Liver (tissue), 3 donors: Measurements from ENCODE around the gene TIRAP.

ENCODE experiments used
- GABPA ChIP-seq, 2 donors: IDR thresholded peaks in 1 of 2; conservative IDR thresholded peaks in 1 of 2; 2 replicates each; pipeline ENCODE4 v1.6.1; 2016; ENCODE audit warnings: antibody characterized with exemption in 2 of 2, mild to moderate bottlenecking in 1 of 2, moderate library complexity in 1 of 2
- HNF4A ChIP-seq, 2 donors: conservative IDR thresholded peaks; 2 replicates each; pipeline ENCODE4 v1.6.1; 2016; ENCODE audit warnings: antibody characterized with exemption in 2 of 2, mild to moderate bottlenecking in 2 of 2
- JUND ChIP-seq, 2 donors: IDR thresholded peaks; 2 replicates each; pipeline ENCODE4 v1.6.1; 2016; ENCODE audit warnings: antibody characterized with exemption in 2 of 2
- TAF1 ChIP-seq: conservative IDR thresholded peaks from 2 replicates; pipeline ENCODE4 v1.6.1; 2016; ENCODE audit warnings: antibody characterized with exemption, mild to moderate bottlenecking
- TF ChIP-seq, protein P1 (sequence below): fragments of 150-350 bp; IDR thresholded peaks from 2 replicates; pipeline ENCODE4 v1.5.1; 2017; ENCODE audit warnings: improper control_type of control experiment, low read depth, low read length; ENCODE audit not compliant: missing input control
- TF ChIP-seq, protein P2 (sequence below): IDR thresholded peaks from 2 replicates; pipeline ENCODE4 v1.6.1; 2016; ENCODE audit warnings: antibody characterized with exemption
- TF ChIP-seq, protein P3 (sequence below): IDR thresholded peaks from 2 replicates; pipeline ENCODE4 v1.6.1; 2016; ENCODE audit warnings: antibody characterized with exemption
- donor health status: healthy.
- donor health status: healthy.

DNA sequence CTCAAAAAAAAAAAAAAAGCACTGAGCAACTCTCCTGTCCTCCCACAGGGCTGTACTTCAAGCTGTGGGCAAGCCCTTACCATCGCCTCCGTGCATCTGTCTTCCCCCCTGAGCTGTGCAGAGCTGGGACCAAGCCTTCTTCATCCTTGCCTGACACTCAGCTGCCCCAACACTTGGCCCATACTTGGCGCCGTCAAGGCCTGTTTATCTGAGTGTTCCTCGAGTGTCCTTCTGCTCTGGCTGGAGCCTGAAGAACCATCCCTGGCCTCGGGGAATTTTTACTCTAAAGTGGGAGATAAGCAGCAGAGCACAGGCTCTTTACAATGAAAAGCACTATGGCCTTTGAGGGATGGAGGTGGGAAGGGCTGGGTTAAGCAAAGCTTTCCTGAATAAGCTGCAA, 1.6 kb upstream of the TIRAP start:
- TF ChIP-seq GABPA (IDR thresholded peaks at IDR 0.05 in 1 of 2, conservative IDR thresholded peaks at IDR 0.05 in 1 of 2) (no peak), JUND (IDR thresholded peaks at IDR 0.05) (no peak), HNF4A (conservative IDR thresholded peaks at IDR 0.05) (no peak), TAF1 (no peak)
- TF ChIP-seq, protein P1, sequence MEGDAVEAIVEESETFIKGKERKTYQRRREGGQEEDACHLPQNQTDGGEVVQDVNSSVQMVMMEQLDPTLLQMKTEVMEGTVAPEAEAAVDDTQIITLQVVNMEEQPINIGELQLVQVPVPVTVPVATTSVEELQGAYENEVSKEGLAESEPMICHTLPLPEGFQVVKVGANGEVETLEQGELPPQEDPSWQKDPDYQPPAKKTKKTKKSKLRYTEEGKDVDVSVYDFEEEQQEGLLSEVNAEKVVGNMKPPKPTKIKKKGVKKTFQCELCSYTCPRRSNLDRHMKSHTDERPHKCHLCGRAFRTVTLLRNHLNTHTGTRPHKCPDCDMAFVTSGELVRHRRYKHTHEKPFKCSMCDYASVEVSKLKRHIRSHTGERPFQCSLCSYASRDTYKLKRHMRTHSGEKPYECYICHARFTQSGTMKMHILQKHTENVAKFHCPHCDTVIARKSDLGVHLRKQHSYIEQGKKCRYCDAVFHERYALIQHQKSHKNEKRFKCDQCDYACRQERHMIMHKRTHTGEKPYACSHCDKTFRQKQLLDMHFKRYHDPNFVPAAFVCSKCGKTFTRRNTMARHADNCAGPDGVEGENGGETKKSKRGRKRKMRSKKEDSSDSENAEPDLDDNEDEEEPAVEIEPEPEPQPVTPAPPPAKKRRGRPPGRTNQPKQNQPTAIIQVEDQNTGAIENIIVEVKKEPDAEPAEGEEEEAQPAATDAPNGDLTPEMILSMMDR, result no peak
- TF ChIP-seq, protein P2, sequence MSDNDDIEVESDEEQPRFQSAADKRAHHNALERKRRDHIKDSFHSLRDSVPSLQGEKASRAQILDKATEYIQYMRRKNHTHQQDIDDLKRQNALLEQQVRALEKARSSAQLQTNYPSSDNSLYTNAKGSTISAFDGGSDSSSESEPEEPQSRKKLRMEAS, result no peak
- TF ChIP-seq, protein P3, sequence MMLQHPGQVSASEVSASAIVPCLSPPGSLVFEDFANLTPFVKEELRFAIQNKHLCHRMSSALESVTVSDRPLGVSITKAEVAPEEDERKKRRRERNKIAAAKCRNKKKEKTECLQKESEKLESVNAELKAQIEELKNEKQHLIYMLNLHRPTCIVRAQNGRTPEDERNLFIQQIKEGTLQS, result no peak
